SU-DHL-6 (cell line): Measurements from ENCODE around the gene ARFGEF2.

Experiments used
- CTCF ChIP-seq: fragments of 200-600 bp; sonication (generic); IDR thresholded peaks from one replicate; pipeline ENCODE4 v1.5.1; 2017; ENCODE audit warnings: antibody characterized with exemption, mild to moderate bottlenecking, low read length, moderate library complexity; ENCODE audit not compliant: insufficient read depth, poor library complexity, severe bottlenecking
- EZH2phosphoT487 ChIP-seq: fragments of 200-600 bp; sonication (generic), shearing (Covaris generic); conservative IDR thresholded peaks from 2 replicates; pipeline ENCODE4 v1.6.1; 2018; ENCODE audit warnings: mild to moderate bottlenecking, antibody characterized with exemption, low read length, moderate library complexity, mixed read lengths

- TF ChIP-seq CTCF (no peak), EZH2phosphoT487 (no peak)
Measured at GRCh38 chr20:48912065-48912464, 9.4 kb upstream of the ARFGEF2 start.
